Right forelimb (tissue), 1 donor: ENCODE results near the gene CABCOCO1.
A peak's percentile ranks its signal among the peaks of the same experiment; 100 is the strongest.

Experiments
- DNase-seq: peaks from one replicate; pipeline ENCODE4 v3.0.0-alpha.2; 2018

The CABCOCO1 gene, protein sequence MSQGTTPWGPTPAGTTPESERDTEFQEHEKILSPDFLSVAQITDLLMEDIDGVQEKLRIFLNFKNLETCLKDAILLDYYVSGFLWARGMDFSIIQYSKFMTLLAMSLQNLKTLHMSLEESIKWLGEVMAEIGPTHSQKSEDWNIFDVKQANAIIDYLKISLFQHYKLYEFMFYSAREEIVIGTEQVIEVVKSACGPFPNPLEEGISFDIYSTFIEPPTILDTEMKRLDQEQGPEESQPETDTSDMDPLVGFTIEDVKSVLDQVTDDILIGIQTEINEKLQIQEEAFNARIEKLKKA

DNA sequence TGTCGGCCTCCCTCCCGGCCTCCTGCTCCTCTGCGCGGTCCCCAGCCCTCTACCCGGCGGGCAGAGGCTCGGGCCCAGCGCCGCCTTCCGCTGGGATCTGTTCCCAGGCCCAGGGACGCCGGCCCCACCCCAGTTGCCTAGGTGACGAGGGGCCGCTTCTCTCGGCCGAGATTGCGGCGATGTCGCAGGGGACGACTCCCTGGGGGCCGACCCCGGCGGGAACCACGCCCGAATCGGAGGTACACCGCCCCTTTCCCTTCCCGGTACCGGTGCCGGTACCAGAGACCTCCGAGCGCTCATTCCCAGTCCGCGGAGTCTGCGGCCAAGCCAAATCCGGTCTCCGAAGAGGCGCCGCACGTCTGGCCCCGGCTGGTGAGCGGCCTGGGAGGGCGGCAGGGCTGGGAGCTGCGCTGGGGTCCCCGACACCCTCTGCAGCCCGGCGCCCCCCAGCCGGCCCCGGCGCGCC, at the start of gene CABCOCO1:
TSS of gene CABCOCO1 (plus strand) at position 136 of the 466 bp plus-strand sequence. CDS start at position 180, 44 bp downstream.
- DNase-seq = peak; percentile 80

DNA sequence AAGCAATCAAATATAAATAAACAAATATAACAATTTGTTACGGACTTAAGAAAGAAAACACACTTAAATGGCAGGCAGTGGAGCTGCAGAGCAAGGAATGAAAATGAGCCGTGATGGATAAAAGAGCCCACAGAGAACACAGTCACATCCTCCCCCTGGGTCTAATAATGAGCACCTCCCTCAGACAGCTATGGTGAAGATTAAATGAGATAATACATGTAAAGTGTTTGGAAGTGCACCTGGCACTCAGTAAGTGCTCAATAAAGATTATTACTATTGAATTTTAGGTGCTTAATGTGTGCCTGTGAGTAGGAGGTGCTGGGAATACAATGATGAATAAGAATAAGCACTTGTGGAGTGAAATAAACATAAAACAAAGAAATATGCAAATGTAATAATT, 49.1 kb upstream of the CABCOCO1 start:
- DNase-seq = no peak

DNA sequence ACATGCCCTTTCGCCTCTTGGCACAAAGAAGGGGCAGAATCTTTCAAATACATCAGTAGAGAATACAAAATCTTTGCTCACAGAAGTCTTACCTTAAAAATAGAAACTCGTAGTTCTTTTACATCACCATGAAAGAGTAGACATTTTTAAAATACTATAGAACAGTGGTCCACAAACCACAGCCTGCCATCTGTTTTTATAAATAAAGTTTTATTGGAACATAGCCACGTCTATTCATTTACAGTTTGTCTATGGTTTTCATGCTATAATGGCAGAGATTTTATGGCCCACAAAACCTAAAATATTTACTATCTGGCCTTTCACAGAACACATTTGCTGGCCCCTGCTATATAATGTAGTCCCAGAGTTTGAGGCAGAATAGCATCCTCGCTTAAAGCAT, 46.1 kb upstream of the CABCOCO1 start:
- no peak for DNase-seq

DNA sequence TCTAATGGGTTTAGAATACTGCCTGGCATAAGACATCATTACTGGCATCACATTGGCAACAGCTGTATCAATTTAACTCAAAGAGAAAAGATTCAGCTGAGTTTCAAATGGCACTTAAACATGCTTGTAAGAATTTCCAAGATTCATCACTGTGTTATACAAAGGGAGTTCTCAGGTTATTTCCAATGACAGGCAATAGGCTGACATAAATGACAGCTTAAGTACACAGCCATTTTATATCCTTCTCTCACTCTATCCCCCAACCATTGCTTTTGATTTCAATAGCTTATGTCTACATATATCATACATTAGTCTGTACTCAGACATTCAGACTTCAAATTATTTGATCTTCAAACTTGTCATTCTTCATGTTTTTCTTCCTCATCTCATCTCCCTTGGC, 45.5 kb upstream of the CABCOCO1 start:
- no peak for DNase-seq

DNA sequence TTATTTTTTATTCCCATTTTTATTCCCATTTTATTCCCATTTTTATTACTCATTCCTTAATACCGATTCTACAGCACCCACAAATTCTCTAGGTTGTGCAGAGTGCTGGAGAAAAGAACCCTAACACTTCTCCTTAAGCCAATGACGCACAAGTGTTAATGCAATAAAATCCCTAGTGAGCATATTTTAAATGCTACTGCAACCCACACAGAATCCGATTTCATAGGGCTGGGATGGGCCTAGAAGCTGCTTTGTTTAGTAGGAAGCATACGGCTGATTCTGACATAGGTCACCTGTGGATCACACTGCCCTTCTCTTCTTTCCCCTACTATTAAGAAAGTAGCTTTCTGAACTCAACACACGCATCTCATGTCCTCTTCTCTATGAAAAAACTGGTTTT, 45.1 kb upstream of the CABCOCO1 start:
- no peak for DNase-seq

DNA sequence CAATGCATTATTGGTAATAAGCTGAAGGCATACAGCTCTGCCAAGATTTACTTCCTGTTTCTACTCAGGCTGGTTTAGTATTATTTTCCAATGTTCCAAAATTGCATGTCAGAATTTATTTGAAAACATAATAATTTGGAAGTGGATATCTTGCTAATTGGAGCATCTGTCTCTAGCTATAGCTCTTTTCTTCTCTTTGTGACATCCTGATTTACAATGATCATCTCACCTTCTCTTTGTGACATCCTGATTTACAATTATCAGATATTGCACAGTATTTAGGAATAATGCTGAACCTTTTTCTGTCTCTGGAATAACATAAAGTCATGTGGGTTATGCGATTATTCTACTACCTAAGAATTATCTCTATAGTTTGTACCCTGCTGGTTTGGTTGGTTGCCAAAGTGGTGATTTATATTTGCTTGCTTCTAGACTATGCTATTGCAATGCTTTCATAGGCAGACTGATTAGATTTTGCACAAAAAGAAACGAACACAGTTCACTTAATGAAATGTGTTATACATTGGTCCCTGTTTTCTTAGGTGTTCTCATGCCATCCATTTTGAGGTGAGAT, 44.3 kb upstream of the CABCOCO1 start:
- no peak for DNase-seq

DNA sequence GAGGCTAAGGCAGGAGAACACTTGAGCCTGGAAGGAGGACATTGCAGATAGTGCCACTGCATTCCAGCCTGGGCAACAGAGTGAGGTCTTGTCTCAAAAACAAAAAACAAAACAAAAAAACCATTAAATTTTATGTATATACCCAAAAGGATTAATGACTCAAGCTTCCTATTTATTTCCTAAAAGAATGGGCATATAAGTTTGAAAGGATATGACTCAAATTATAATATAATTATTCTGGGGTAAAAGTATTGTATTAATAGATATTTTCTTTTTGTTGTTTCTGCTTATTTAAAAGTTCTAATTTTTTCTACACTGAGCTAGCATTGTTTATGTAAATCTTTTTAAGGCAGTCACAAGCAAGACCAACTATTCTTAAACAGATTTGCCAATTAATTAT, 42.2 kb upstream of the CABCOCO1 start:
- no peak for DNase-seq

DNA sequence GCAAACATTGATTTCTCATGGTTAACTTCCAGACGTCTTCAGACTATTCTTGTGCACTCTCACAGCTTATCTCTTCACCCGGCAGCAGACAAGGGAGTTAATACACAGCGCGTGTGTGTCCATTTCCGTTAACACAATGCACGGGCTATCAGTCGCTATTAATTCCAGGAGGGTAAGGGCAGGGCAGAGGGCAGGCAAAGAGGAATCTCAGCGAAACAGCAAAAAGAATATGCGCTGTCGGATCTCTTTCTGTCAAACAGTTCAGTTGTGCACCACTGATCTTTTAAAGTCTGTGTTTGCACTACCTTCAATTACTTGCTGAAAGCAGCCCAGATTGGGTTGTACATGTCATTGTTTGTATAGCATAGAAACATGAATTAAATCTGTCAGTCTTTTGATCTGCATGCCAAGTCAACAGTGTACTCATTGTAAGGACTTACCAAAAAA, 41.1 kb upstream of the CABCOCO1 start:
- no peak for DNase-seq

DNA sequence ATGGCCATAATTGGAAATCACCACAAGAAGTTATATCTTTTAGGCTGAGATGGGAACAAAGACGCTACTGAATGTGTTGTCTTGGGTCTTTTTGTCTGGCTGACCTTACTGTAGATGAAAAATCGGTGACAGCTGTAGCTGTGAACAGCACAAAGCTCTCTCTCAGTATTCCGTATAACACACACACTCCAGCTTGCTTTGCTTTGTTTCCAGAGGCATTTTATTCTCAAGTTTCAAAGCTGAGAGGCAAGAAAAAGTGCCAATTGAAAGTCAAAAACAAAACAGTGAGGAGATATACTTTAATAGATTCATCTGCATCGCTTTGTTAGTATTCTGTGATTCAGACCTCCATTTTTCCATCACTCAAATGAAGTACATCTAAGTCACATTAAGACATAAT, 39.6 kb upstream of the CABCOCO1 start:
- DNase-seq = no peak

DNA sequence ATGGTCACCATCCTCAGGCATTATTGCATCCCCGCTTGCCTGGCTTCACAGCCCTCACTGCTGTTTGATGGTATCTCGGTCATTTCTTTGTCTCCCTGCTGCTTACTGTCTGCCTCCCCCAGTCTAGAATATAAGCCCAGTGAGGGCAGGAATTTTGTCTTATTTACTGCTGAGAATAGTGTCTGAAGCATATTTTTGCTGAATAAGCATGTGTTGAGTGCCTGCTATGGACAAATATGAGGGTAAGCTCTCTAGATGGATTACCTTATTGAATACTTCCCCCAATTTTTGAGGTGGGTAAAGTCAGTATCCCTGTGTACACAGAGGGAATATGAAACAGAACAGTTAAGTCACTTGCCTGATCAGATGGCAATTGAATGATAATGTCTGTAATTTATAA, 36.5 kb upstream of the CABCOCO1 start:
- DNase-seq = no peak

DNA sequence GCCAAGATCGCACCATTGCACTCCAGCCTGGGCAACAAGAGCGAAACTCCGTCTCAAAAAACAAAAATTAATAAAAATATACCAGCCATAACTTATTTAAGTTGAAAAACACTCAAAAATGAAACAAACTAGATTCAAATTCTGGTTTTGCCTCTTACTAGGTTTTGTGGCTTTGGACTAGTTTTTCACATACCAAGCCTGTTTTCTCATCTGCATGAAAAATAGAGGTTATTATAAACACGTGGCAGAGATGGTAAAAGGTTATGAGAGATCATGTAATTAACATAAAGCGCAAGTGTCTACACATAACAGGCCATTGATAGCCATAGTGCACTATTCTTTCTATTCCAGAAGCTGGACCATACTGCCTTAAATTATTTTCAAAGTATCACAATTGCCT, 35.5 kb upstream of the CABCOCO1 start:
- DNase-seq = no peak

DNA sequence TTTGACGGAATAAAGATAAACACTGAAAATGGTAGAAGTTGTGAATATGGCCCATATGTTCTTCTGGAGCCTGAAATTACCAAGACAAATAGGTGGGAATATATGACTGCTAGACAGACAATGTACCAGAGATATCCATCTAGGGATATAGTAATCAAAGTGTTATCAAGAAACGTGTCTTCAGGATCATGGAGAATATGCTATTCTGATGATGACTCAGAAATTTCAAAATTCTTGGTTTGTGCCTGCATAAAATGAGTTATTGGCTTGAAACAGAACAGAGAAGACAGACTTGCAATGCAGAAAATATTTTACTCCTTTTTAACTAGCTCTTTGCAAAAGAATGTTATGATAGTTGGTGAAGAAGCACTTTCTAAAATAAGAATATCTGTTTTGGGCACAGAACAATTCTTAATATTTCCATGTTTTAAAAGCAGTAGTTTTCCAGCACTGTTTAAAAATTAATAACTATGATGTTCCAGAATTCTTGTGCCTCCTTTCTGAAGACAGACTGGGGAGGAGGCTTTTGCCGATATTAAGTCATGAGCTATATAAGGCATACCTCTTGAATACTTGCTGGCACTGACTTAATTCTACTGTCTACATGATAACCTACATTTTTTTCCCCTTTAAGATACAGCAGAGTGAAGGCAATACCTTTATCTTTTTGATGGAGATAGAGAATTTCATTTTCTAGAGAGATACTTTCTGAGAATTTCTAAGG, 34.4 kb upstream of the CABCOCO1 start:
- no peak for DNase-seq

DNA sequence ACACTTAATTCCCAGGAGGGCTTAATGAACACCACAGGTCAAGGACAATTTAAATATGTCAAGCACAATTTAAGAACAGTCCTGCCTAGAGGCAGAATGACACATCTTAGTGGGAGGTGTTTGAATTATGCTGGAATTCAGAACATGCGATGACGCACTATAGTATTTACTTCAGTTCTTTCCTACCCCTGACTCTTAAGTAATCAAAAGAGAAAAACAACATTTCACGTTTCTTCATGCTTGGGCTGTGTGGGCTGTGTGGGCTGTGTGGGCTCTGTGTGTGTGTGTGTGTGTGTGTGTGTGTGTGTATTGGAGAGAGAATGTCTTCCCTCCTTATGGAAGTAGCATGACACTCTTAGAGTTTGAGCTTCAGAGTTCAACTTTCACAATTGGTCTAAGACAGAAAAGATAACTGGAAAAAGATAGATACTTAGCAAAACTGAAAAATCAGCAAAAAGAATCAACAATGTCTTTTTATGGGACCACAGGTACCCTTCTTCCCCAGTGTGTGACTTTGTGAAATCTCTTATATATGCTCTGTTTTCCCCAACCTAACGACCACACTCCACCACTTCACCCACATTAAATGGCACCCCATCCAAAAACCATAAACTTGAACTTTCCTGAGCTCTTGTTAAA, 33.7 kb upstream of the CABCOCO1 start:
- no peak for DNase-seq

DNA sequence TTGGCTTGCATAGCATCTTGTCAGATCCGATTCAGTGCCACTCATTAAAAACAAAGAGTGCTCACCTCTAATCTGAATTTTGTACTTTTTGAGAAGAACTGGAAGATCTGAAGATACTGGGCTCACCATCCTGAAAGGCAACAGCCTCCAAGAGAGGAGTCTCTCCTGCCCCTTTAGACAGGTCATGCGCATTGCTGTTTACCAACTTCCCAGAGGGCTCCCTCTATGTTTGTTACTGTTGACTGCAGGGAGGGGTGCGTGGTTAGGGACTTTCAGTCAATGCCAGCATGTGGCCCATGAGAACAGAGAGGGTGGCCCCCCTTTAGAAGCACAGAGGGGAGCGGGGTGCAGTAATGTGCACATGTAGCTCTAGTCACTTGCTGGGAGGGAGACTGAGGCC, 33.2 kb upstream of the CABCOCO1 start:
- no peak for DNase-seq

DNA sequence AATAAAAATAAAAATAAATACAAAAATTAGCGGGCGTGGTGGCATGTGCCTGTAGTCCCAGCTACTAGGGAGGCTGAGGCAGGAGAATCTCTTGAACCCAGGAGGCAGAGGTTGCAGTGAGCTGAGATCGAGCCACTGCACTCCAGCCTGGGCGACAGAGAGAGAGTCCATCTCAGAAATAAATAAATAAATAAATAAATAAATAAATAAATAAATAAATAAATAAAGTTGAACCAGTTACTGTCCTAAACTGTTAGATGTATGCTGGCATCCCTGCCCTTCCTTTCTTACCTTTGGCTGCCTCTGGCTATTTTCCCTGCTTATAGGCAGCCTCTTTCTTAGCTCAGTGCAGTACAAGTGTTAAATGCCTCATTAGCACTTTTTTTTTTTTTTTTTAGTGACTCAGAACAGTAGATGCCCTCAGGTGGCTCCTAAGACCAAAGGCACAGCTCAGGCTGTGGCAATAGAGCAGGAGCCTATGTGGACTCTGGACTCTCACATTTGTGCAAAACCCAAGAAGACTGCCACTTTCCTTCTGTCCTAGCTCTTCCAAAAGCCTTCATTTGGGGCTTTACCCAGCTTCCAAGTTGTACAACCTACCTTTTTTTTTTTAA, 30.6 kb upstream of the CABCOCO1 start:
- DNase-seq = no peak

DNA sequence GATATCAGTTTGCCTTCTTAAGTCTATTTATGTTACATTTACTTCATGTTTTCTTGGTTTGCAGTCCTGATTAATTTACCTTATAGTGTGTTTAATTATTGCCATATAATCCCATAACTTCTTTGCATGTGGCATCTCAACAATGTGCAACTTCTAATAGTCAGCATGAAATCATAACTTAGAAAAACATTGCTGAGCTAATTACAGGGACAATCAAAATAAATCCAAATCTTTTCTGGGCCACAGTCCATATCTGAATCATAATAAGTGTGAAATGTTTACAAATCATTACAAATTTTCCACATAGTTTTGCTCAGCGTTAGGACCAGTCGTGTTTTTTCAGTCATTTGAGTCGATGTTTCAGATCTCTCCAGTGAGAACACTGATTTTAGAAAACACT, 29.1 kb upstream of the CABCOCO1 start:
- DNase-seq = no peak

DNA sequence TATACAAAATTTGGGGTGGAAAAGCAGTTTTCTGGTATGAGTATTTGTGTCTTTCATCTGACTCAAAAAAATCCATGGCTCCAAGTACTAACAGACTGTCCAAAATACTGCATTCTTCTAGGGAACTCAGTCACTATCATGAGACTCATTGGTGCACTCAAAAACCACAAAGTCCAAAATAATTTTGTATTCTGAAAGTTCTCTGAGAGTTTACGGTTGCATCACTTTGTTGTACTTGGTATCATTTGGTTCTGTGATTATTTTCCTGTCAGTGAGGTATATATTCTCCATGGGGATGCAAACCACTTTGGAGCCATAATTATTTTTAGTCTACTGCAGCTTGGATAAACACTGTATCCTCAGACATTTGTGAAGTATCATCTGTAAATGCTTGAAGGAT, 28.0 kb upstream of the CABCOCO1 start:
- DNase-seq = no peak

DNA sequence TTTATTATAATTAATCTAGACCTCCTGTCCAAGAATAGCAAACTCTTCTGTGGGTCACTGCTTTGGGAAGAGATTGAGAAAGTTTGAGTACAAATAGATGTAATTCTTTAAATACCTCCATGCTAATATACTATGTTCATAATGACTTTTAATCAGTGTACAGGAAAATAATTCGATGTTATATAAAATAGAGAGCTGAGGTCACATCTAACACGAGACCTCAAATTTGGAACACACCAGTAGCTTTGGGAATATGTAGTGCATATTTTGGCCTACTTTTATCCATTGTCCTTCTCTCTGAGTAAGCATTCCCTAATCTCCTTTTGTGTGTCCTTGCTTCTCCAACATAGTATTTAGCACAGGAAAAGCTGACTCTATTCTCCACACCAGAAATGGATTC, 27.3 kb upstream of the CABCOCO1 start:
- DNase-seq = no peak

DNA sequence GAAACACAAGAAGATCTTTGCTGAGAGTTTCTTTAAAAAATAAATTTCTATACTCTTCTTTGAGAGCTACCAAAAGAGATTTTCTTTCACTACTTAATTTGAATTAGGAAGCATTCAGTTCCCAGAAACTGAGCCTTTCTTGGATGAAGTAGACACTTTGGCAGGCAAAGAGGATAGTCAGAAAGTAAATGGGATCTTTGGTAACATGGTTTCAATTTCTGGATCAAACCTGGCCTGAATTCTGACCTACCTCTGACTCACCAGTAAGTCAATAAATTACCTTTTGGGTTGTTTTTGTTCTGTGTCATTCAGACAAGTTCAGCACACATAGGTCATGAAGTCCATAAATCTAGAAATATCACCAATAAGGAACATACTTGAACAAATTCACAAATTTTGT, 26.8 kb upstream of the CABCOCO1 start:
- DNase-seq = no peak

DNA sequence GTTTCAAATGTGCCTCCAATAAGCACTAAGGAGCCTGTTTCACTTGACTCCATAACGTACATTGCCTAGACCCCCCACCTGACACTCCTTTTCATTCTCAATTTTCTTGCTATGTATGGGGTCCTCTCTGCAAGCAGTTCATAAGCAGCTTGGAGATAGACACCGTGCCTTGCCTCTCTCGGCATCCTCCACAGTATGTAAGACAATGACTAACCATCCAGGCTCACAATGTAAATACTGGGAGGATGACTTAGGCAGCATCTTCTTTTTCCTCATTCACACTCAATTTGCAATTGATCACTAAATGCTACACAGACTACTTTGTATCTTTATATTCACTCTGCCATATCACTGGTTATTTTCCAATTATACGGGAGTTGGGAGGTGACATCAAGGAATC, 22.8 kb upstream of the CABCOCO1 start:
- no peak for DNase-seq

DNA sequence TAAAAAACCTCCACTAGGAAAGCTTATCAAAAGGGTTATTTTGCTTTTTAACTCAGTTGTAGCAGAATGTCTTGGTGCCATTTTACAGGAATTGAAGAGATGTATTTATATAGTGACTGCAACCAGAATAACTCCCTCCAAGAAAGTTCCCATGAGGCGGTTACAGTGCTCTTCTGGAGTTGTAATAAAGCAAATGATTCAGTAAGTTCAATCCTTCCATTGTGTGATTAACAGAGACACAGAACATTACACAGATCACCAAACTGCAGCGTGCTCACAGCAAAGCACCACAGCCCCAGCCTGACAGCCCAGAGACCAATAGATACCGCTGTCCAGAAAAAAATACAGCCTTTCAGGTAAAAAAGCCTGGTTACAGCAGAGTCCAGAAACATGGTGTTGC, 21.9 kb upstream of the CABCOCO1 start:
- DNase-seq = no peak

DNA sequence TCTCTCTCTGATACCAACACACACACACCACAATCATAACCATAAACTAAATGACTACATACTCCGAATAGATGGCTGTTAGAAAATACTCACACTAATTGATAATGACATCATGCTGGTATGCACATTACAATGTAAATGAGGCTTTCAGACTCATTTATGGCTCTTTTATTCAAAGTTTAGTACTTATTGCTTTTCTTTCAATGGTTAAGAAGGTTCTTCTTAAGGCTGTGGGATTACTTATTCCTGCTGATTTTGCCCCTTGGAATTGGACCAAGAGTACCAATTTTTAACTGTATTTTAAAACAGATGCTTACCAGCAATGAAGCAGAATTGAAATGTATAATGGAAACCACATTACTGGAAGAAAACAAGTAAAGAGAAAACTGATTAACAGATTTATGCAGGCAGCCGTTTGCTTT, 20.6 kb upstream of the CABCOCO1 start:
- DNase-seq = no peak

DNA sequence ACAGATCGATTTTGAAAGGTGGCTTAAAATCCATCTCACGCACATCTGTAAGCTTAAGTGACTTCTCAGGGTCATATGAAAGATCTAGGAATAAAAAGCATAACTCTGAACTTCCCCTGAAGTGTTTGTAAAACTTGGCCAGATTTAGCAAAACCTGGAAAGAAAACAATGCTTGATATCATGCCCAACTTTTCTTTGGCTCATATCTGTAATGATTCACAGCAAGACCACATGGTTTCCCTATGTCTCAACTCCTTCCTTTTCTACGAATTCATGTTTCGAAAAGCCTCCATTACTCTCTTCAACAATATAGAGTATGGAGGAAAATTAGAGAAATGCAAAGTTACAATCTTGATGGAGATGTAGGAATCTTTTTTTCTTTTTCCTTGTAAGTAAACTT, 20.1 kb upstream of the CABCOCO1 start:
- DNase-seq = no peak
